Activated CD8-positive, alpha-beta memory T cell treated with anti-CD3 and anti-CD28 coated beads for 24 hours (primary cell): ENCODE measurements around the gene ZNHIT3.
"Not testable (repeated sequence)": the region's sequence is repeated elsewhere in the genome, so short reads cannot be mapped to it uniquely, and the experiment has no call there.

Experiments used
- DNase-seq: peaks from one replicate; pipeline ENCODE4 v3.0.0-alpha.2; 2020

Gene ZNHIT3

DNA sequence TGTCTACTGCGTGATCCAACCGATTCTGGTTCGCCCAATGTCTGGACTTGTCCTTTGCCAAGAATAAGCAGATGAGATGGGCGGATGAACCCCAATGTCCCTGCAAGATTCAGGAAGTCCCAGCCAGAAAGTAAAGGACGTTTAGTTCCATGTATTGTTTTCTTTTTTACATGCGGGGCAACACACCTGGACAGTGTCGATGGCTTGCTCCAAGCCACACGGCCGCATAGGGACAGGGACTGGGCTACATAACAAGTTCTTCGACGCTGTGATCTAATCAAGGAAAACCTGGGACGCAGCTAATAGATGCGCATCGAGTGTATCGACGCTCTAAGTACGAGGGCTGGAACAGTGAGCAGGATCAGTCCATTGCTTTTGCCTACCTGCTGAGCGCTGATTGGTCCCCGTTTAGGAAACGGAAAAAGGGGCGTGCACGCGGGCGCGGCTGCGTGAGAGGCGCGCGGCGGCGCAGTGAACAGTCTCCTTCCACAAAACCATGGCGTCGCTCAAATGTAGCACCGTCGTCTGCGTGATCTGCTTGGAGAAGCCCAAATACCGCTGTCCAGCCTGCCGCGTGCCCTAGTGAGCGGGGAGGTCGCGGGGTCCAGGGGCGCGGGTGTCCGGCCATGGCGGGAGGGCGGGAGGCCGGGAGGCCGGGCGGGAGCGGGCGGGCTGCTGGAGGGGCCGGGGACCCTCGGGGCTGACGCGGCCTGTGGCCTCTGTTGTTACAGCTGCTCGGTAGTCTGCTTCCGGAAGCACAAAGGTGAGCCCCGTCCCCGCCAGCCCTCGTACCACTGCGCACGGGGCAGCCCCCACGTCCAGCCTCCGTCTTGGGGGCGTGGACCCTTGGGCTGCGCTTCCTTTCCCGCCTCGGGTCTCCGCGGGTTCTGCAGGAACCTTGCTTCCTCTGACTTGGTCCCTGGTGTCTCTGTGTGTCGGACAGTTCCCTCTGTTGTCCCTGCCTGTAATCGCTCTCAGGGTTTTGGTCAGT lies at the start of gene ZNHIT3:
Gene ZNHIT3, plus strand, starts transcription at position 478 of the 991 bp plus-strand sequence. Its CDS starts 19 bp downstream, at position 497.
- DNase-seq, result peak; percentile 92

DNA sequence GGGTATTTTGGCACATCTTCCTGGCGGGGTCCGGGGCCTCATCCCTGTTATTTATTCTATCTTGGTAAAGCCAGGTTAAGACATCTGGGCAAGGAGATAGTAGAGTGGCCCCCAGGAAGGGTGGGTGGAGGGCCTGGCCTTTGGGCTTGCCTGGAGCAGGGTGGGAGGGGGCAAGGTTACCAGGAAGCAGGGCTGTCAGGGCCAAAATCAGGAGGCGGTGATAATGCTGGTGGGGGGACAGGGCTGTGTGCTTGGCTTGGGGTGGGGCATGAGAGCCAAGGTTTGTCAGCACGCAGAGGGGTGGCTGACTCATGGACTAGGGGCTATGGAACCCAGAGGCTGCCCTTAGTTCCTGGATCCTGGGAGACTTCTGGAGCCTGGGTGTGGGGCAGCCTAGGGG lies 44.7 kb upstream of the ZNHIT3 start:
- DNase-seq, result not testable (repeated sequence)

DNA sequence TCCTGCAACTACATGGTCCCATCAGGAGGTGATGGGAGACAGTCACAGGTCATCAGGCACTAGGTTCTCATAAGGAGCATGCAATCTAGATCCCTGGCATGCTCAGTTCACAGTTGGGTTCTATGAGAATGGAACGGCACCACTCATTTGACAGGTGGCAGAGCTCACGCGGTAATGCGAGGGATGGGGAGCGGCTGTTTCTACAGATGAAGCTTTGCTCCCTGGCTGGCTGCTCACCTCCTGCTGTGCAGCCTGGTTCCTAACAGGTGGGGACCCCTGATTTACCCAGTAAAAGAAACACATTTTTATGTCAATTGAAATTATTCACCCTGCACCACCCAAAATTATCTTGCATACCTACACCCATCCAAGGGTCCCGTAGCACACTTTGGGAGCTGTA lies 42.7 kb upstream of the ZNHIT3 start:
- no peak for DNase-seq

DNA sequence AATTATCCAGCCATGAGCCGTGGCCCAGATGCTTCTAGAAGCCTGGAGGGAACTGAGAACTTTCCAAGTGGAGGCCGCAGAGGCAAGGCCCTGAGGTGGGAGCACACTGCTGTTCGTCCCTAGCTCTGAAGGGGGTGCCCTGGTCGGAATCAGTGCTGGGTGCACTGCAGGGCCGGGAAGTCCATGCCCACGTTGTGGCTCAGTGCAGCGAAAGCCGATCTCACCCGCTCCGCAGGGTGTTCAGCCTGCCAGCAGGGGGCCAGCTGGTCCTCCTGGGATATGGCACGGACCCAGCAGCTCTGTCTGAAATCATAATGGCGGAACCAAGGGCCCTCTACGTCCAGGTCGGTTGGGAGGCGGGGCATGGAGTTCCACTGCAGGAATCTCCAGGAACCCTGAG lies 36.5 kb upstream of the ZNHIT3 start:
- DNase-seq, result not testable (repeated sequence)

DNA sequence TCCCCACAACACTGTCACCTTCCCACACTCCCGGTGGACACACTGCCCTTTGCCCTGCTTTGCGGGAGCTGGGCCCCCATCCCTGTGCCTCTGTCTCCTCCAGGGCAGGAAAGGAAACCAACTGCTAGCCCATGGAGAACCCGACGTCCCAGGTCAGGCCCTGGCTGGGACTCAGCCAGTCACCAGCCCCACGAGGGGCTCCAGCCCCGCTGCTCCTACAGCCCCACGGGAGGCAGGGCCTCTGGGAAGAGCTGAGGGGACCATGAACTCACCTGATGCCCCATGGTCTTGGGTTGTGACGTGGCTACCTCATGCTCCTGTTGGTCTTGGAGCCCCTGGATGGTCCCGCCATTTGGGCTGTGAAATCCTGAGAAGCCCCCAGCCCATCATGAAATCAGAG lies 33.6 kb upstream of the ZNHIT3 start:
- DNase-seq, result not testable (repeated sequence)

DNA sequence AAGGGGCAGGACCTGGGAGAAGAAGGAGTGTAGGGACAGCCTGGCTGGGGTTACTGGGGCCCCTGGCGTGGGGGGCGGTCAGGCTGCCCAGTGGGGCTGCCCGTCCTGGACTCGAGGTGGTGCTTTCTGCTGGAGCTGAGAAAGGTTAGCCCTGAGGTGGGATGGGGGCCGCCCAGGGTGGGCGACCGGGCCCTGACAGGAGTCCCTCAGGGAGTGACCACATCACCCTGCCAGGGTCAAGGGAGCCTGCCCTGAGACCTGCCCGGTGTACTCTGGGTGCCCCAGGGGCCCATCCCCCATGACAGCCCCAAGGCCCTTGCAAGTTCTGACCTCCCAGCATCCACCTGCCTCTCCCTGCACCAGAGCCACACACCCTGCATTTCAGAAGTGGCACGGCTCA lies 28.8 kb upstream of the ZNHIT3 start:
- DNase-seq, result not testable (repeated sequence)

DNA sequence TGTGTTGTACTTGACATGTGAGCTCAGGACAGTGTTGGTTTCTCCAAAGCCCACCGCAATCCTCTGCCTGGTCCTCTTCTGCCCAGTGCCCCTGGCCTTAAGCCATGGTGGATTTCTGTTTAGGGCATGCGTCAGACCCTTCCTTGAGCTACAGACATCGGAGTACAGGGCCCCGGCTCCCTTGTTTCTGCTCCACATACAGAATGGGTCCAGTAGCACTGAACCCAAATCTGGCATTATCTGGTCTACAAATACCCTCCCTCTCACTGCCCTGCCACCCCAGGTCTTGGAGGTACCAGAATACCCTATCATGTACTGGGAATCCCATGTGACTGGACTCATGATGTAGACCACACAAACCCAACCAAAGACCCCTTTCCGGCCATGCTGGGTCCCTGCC lies 27.4 kb upstream of the ZNHIT3 start:
- DNase-seq, result no peak

DNA sequence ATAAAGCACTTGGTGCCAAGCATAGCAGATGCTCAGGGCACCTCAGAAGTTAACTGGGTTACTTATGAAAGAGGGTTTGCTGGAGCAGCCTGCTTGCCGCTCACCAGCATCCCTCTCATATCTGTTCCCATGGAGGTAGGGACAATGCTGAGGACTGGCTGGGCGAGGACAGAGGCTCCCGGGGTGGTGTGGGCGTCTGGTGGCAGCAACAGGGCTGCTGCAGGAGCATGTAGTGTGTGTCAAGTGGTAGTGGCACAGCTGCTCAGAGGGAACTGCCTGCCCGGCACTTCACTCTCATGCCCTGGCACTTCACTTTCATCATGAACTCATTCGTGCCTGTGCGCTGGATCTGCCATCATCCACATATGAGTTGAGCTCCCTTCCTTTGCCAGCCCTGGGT lies 26.9 kb upstream of the ZNHIT3 start:
- DNase-seq, result no peak

DNA sequence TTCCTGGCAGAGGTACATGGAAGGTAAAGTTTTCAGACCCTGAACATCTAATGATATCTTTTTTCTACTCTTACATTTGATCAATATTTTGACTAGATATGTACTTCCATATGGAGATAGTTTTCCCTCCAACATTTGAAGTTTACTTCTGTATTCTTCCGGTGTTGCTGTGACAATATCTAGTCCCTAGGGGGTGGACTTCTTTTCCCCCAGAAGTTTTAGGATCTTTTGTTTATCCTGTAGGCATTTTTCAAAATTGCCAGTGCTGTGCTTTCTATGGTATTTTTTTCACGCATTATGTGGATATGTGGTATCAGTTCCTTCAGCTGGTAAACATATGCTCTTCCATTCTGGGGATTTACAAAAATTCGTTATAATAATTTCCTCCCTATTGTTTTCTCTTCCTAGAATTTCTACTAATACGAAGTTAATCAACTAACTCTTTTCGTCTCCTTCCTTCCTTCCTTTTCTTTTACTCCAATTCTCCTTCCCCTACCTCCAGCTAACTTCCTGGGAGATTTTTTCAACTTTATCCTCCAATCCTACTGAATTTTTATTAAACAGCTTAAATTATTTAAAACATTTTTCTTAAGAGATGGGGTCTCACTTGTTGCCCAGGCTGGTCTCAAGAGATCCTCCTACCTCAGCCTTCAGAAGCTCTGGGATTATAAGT lies 26.1 kb upstream of the ZNHIT3 start:
- no peak for DNase-seq

DNA sequence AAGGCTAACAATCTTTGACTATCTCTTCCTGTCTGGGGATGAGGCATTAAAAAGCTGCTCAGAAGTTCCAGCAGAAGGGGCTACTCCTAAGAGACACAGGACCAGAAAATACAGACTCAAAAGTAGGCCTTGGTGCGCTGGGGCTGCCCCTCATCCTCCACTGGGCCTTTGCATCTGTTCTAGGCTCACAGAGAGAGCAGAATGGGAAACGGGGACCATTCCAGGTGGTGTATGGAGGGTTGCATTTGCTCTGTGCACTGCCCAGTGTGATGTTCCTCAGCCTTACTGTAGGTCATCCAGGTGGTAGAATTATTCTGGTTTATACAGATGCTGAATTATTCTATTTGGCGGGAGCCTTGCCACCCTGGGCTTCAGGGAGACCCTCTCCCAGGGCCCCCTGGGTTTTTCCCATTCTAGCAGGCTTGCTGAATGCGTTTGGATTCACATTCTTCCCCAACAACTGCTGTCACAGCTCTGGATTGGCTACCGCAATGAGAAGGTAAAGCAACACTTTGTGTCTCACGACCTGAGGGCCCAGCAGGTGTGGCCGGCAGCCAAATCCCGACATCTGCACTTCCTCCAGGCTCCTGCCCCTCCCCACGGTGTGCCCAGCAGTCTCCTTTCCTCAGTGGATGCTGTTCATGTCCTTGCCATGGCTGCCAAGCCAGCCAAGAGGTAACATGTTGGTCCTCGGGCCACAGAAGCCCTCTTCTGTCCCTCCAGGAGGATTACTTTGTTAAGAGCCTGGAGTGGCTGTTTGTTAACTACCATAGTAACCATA lies 25.0 kb upstream of the ZNHIT3 start:
- no peak for DNase-seq

DNA sequence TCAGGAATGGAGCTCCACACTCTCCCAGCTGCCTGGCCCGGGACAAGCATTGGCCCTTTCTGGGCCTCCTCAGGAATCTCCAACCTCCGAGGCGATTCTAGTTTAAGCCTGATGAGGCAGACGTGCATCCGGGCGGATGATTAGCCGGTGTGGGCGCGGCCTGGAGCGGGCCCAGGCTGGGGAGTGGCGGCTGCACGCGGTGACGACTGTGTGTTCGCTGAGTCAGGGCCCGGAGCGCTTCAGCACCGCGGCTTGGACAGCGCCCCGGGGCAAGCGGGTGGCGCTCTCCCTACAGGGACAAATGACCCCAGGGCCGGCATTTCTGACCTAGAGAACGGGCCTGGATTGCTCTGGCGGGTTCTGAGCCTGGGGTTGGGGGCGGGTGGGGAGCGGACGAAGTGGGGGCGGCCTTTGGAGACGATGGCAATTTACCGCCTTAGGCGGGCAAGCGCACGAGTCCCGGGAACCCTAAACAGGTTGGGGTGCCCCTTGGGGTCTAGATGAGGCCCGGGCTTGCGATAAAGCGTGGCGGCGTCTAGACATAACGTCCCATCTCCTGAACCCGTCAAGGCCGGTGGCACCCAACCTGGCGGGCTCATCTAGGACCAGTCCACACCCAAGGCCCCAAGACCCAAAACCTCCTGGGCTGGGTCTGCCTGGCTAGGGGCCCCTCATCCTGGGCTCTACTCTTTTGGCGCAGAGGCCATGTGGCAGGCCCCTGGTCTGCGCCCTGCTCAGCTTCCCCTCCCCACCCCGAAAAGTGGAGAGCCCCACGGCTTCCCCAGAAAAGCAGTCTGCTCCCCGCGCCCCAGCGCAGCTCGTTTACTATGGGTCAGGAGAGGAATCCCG lies 22.3 kb upstream of the ZNHIT3 start:
- peak; percentile 73 for DNase-seq

DNA sequence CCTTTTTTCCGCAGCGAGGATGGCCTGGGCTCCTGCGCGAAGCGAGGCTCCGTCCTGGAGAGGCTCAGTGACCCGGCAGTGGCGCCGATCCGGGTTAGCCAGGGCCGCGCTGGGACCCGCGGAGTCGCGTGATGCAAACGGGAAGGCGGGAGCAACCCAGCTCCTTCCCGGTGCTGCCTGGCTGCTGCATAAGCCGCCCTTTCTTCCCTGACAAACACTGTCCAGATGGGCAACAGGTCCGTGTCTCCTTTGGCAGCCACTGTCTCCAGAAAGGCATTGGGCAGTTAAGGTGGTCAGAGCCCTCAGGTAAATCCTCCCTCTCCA lies 21.8 kb upstream of the ZNHIT3 start:
- no peak for DNase-seq

DNA sequence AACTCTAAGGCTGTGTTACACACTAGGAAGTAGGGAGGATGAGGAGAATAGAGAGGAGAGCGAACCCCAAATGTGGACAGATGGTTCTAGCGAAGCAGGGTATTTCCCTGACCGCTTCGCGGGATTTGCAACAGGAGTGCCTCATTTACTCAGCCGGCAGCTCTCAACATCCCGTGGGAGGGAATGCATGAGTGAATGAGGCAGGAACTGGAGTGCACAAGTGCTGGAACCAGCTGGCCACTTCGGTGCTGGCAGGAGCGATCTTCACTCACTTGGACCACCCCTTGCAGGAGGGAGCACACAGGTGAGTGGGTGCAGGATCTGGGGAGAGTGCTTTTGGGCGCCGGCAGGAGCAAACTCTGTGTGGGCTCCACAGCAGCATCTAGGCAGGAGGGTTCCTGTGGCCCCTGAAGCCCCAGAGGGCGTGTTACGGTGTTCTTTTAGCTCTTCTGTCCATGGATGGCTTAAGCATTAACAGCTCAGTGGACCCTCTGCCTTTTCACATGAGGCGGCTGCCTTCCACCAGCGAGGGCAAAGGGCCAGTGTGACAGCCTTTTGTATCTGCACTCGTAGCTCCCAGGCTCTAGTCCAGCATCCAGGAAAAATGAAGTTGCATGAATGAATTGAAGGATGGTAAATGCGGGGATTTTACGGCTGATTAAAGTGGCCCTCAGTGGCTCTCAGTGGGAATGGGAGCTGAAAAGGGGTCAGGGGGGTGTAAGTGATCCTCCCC lies 17.4 kb upstream of the ZNHIT3 start:
- no peak for DNase-seq

DNA sequence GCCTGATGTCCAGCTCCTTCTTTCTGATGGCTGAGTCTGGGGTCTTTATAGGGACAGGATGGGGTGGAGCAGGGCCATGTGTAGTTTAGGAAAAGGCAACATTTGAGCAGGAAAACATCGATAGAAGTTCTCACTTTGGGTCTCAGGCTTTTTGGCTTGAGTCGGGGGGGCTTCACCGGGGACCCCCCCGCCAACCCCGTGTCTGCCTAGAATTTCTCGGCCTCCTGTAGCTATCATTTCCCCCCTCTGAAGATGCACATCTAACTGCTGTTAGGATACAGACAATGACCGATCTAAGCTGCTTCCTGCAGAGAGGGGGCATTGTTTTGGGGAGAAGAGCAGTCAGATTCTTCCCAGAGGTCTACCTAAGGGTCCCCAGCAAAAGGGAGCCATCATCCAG lies 16.7 kb upstream of the ZNHIT3 start:
- no peak for DNase-seq

DNA sequence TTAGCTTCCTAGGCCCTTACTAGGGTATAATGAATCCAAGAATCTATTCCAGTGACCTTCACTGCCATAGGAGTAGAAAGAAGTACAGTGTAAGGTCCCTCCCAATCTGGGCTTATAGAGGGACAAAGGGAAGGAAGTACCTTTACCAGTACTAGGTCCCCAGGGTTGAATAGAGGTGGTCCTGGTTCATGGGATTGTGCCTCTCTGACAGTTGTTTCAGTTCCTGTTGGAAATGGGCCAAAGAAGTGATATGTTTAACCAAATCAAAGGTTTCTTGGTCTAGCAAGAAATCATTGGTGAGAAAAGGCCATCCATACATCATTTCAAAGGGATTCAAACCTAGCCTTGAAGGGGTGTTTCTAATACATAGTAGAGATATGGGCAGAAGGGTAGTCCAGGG lies 16.0 kb upstream of the ZNHIT3 start:
- DNase-seq, result no peak

DNA sequence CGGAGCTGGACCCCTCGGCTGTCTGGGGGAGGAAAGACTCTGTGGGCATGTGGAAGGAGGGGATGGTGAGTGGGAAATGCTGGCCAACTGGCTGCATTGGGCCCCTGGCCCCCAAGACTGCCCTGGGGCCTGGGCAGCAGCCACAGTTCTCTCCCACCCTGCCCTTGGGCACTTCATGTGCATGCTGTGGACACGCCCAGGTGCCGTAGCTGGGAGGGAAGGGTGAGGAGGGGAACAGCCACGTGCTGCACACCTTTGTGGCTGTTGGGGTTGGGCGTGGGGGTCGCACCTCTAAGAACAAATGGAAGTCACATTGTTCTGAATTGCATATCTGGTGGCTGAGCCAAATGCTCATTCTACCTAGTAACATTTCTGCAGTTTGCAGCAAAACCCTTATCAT lies 11.9 kb upstream of the ZNHIT3 start:
- no peak for DNase-seq

DNA sequence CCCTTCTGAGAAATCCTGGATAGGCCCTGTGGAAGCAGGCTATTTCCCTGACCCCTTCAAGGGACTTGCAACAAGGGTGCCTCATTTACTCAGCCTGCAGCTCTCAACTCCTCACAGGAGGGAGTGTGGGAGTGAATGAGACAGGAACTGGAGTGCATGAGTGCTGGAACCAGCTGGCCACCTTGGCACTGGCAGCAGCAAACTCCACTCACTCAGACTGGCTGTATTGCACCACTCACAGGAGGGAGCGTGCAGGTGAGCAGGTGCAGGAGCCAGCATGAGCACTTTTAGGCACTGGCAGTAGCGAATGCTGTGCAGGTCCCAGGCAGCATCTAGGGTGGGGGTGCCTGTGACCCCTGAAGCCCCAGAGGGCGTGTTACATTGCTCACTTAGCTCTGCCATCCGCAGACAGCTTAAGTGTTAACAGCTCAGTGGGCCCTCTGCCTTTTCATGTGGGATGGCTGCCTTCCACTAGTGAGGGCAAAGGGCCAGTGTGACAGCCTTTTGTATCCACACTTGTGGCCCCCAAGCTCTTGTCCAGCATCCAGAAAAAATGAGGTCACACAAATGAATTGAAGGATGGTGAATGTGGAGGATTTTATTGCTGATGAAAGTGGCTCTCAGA lies 11.0 kb upstream of the ZNHIT3 start:
- no peak for DNase-seq

DNA sequence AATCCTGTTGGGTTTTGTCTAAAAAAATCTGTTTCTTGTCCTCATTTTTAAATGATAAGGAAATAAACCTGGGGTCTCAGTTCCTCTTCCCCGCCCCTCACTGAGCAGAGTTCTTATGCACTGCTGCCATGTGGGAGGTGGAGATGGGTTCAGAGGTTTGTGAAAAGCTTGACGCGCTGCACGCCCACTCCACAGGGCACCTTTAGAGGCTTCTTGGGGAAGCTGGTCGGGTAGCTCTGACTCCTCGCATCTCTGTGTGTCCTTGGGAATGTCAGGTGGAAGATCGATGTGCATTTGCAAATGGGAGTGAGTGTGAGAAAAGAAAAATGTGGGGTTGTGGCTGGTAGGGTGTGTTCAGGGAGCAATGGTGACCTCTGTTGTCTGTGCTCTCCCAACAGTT lies 4.7 kb upstream of the ZNHIT3 start:
- no peak for DNase-seq

DNA sequence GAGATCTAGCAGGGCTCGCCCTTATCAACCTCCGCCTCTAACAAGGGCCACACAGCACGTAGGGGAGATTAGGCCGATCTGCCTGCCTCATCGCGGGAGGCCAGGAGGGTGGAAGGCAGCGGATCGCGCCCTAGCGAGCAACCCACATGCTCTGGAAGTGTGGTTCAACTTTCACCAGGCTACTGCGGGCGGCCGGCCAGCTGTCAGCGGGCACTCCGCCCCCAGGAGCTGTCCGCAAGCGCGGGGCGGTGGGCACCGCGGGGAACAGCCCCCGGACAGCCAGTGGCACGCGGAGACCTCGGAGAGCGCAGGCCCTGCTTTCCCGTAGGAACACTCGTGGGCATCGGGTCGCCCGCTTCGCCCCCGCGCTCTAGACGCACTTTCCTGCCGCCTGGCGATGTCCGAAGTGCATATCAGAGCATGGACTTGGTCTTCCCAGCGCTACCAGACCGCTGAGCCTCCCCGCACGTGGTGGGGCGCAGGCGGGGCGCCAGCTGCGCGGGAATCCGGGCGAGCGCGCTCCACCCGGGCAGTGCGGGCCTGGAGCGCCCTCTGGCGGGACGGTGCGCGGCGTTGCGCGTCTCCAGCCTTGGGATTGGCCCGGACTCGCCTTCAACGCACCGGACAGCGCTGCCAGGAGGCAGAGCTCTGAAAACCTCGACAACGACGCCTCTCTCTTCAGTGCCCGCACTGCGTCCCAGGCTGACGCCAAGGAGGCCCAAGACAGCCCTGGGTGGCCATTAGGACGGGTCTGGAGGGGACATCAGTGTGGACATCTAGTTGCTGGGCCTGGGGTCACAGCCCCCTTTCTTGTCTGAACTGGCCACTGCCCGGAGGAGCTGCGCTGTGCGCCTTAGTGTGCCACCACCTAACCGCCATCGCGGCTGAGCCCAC lies 3.6 kb upstream of the ZNHIT3 start:
- DNase-seq, result peak; percentile 96

DNA sequence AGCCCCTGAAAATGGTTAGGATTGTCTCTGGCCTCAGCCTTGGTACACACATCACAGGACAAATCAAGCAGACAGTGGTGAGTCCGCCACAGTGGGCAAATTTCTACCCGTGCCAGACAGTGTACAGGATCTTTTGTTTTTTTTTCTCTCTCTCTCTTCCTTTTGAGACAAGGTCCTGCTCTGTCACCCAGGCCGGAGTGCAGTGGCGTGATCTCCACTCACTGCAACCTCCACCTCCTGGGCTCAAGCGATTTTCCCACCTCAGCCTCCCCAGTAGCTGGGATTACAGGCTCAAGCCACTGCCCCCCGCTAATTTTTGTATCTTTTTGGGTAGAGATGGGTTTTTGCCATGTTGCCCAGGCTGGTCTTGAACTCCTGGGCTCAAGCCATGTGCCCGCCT lies 2.5 kb upstream of the ZNHIT3 start:
- not testable (repeated sequence) for DNase-seq
